NCI-H524 (cell line): ENCODE data around the gene ZIC4.

ENCODE experiments used
- DNase-seq, 2 experiments: peaks; one replicate each; lab custom pipeline; 2025; lab: John Stamatoyannopoulos, UW

ZIC4 gene

DNA sequence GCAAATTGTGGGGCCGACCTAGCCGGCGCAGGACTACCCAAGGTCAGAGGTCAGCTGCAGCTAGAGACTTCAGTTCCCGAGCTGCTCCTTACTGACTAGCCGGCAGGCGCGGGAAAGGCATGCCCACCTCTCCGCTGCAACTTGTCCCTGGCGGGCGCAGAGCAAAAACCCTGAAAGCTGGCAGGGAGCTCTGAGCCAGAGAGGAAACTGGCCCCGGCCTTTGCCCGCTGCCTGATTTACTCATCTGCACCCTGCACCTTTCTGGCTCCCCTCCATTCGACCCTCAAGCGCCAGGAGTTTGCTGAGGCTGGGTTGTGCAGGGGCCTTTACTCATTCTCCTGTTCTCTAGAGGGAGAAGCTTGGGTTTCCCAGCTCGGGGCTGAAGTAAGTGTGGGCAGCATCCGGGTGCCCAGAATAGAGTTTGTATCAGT, 1.5 kb downstream of the ZIC4 start:
- DNase-seq = no peak

DNA sequence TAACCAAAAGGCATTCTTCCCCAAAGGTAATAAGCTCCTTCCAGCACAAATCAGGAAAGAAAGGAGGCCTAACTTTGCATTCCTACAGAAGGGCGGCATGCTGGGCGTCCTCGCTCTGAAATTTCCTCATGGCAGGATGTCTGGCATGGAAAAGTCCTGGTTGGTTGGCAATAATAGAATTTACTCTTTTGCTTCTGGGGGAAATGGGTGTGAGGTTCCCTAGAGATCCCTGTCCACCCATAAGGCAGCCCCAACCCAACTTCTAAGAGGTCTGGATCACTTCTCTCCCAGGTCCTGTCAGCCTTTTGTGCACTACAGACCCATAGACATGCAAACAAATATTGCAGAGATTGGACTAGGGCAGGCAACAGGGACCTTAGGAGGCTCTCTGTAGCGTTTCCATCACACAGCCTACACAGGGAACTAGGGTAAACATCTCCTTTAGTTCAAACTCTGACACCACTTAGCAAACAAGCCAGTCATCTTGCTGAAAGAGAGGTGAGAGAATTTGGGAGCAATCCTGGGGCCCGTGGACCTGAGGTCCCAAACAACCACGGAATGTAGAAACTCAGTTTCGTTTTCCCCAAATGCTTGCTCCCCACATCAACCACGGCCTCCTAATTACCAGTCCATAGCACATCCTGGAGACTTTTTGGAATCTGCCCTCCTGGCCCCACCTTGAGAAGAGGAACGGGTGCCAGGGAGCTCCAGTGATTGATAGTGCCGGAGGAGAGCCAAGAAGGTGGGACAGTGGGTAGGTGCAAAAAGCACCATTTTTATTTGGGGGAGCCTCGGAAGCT, 2.1 kb downstream of the ZIC4 start:
- no peak for DNase-seq

DNA sequence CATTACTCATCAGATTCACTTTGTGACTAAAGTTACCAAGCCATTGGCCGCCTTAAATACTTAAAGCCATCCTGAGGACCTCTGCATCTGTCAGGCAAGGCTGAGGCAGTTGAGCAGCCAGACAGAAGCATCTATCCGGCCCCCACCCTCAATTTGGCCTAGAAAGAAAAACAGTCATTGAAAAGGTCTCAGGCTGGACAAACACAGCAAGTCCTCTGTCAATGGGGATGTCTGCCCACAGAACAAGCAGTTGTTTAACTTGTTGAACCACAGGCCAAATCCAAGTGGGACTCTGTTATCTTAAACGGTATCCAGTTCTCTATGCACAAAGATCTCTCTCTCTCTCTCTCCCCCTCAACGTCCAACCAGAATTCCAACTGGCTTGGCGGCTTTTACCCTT, 2.8 kb downstream of the ZIC4 start:
- peak in 1 of 2 experiments; percentile 62 for DNase-seq

DNA sequence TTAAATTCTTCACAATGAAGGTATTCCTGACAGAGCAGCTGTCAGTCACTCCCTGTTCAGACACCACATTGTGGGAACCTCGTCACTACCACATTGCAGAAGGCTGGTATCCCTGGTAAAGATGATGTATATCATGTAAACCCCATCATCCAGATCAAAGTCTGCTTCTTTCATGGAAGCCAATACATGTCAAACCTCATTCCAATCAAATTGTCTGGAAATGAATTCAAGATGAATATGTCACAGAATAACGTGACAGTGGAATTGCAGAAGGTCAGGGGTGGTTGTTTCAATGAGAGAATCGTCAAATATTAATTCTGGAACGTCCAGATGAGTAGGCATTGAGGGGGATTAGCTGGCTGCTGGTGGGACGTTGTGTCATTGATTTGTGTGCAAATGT, 4.2 kb downstream of the ZIC4 start:
- no peak for DNase-seq

DNA sequence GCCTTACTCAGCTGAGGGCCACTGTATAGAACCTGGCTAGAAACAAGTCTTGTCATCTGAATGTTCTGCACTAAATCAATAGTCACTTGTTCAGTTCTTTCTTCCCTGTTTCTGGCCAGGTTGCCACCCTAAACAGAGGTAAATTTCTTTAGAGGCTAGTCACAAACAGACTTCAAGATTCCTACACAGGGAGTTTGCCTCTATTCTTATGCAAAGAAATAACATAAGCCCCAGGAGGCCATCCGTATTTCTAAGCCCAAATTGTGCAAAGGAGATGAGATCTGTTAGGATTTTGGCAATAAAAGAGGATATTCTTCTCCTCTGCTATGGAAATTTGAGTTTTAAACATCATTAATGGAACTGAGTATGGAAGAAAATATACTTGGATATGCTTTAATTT, 4.9 kb downstream of the ZIC4 start:
- DNase-seq = no peak

DNA sequence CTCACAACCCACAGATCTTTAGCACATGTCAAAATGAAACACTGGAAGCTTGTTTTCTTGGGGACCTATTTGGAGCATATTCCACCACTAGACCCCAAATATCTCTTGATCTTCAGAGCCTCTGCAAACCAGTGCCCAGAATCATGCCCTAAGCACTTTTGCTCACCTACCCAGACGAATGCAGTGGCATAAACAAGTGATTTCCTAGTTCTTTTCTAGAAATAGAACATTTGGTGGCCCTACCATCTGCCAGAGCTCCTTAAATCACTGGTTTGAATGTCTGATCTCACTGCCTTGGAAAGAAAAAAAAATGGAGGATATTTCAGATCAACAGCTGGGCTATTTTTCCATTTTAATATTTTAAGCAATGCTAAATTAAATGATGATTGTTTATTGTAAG, 5.3 kb downstream of the ZIC4 start:
- DNase-seq = no peak

DNA sequence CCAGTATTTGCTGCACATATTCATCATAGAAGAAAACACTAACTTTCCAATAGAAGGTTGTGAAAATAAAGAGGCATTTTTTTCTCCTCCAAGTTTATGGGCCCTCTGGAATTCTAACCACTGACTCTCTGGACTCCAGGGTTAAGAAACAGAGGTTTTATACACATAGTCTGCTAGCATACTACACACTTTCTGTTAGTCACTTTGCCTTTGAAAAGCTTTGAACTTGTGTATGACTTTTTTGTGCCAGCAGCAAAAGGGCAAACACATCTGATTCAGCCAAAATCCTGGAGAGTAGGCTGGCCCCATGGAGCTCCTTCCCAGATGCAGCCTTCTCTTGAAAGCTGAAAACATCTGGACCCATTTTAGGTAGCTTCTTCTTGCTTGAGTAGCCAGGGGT, 6.2 kb downstream of the ZIC4 start:
- DNase-seq = no peak

DNA sequence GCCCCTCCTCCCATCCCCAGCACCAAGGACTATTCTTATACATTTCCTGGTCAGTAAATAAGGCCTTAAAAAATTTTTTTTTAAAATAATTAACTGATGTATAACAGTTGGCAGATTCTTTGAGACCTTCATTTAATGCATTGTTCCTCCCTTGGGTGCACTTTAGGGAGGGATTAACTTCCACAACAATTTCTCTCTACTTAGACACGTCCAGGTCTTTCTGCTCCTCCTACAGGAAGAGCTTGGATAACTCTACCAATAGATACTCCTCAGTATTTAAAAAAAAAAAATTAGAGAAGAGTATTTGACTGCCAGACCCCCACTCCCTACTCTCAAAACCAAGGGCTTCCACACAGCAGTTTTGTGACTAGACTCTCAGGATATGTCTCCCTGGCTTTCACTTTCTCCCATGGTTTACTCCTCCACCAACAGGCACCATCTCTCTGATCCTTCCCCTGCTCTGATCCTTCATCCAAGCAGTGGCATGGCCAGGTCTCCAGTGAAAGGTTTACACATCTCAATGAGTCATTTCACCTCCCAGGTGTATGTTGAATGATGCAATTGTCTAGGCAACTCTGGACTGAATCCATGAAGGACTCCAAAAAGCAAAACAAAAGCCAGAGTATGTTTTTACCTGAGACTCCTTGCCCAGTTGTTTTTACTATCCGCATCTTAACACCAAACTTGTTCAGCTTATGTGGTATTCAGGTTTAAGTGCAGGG, 7.4 kb downstream of the ZIC4 start:
- peak in 1 of 2 experiments; percentile 39 for DNase-seq

DNA sequence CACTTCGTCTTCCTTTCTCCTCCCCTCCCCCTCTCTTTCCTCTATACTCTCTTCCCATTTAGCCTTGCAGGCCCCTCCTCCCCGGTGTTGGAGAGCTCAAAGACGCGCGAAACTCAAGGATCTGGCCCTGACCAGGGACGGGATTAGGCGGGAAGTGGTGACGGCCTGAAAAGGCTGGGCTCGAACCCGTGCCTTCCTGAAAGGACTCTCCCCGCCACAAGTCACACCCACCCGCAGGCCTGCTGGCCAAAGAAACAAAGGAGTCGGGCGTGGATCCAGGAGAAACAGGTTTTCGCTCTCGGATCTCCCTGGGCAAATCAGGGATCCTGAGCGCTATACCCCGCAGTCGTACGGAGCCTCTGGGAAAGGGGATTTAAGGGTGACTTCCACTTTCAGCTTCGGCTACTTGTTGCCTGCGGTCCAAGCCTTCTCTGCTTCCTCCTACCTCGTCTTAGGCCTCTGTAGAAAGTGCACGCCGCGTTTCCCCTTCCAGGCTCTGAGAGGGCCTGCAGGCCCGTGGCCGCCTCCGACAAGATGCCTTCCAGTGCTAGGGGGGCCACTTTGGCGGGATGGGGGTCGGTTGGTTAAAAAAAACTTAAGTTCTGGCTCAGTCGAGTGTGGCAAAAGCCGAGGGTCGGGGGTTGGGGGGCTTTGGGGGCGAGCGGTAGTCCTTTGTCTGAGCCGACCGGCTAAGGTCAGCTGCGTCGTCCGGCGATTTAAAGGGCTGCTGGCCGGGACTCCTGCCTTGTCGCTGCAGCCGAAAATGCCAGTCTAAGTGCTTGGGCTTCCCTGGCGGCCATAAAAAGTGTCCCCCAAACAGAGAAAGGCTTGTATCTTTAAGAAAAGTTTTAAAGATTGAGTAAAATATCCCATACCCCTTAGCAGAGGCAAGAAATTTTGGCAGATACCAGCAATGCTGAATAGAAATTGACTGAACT, 8.2 kb downstream of the ZIC4 start:
- no peak for DNase-seq

DNA sequence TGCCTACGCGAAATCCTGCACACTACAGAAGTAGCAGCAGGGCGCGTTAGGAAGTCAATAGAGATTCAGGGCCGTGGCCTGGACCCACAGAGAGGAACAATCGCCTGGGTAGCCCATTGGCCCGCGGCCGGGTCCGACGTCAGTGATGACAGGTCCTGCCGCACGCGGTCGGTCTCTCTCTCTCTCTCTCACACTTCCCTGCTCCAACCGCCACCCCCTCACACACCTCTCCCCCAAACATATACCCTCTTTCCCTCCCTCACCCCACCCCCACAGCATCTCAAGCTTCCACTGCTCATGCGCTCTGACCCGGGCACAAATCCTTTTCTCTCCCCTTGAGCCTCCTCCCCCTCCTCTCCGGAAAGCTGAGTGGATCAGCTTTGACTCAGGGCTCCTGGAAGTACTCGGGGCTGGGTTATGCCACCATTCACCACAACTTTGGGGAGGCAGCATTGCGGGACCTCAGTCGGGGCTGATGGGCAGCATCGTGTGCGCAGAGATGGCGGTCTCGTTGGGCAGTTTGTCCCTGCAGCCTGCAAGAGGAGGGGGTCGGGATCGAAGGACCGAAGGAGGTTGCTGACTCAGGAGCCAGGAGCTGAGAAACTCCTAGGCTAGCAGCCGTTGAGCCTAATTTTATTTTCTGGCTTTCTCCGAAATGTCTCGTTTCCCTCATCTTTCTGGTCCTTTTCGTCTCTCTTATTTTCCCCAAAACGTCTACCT, 9.0 kb downstream of the ZIC4 start:
- no peak for DNase-seq

DNA sequence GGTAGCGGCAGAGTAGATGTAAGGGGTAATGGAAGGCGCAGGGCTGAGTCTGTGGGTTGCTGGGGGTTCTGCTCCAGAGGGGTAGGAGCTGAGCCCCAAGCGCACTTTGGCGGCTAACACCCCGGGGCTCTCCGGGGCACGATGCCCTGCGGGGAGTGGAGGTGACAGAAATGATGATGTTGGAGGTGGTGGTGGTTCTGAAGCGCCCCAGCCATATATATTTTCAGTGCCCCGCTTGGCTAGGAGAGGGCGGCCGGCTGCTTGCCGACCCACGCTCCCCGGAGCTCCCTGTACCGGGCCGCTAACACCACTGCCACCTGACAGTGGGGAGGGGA, 9.7 kb downstream of the ZIC4 start:
- DNase-seq = no peak

DNA sequence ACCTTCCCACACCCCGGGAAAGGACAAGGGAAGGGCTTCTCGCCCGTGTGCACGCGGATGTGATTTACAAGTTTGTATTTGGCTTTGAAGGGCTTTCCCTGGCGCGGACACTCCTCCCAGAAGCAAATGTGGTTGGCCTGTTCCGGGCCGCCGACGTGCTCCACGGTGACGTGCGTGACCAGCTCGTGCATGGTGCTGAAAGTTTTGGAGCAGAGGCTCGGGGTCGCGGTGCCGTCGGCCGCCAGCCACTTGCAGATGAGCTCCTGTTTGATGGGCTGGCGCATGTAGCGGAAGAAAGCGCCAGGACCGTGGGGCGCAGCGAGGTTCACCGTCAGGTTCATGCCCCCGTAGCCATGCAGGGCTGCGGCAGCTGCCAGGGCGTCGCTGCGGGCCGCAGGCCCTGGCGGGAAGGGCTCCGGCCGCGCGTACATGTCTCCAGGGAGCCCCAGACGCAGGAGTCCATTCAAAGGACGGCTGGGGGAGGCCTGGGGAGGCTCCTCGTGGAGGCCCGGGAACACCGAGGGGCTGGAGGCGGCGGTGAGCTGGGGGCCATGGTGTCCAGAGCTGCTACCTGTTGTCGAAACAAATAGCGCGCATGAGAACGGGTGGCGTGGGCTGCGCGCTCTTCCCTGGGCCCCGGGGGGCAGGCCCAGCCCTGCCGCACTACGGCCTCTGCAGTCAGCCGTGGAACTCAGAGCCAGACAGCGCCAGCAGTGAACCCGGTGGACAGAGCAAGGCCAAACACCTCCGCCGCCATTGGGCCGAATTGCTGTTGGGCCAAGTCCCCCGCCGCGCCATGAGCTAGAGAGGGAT, 10.2 kb downstream of the ZIC4 start:
- no peak for DNase-seq

DNA sequence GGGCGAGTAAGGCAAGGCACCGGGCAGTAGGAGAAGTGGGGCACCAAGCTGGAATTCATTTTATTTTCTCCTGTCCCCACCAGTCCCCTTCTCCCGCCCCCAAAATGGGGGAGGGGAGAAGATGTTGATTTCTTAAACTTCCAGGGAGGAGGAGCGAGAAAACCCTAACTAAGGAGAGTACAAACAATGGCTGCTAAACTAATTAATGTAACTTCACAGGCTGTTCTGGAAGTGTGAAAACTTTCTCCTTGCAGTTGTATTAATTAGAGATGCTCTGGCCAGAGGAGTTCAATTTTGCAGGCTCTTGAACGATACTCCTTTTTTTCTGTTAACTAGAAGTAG, 11.5 kb downstream of the ZIC4 start:
- DNase-seq = peak in 1 of 2 experiments; percentile 25

DNA sequence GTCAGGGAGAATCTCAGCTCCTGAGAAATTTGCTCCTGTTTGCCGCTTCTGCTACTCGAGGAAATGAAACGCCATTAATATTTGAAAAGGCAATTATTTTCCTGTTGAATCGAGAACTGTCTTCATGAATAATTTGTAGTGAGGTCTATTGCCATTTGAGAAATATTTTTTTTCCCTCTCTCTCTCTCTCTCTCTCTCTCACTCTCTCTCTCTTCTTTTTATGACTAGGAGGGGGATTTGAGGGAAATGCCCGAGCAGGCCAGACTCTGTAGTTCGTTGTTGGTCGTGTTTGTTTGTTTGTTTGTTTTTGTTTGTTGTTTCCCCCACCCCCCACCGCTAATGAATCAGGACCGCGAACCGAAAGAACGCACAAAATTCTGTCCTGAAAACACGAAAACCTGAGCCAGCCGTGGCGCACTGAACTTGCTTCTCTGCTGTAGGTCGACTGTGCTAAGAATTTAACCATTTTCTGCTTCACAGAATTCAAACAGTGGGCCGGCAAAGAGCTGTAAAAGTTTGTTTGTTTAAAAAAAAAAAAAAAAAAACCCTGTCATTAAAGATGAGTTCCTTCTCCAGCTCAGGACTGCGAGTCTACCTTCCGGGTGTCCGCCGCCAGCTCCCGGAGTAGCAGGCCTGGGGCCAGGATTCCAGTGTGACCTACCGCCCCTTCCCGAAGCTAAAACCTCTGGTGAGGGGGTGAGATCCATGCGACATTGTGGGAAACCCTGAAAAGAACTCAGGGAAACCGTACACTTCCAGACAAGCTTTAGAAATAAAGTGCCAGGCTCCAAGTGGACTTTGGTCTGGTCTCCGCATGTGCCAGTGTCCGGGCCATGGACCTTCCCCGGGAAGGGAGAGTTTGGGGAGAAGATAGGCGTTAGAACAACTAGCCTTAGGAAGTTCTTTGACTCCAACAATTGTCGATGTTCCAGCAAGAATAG, 12.1 kb downstream of the ZIC4 start:
- DNase-seq = peak in 1 of 2 experiments; percentile 40

DNA sequence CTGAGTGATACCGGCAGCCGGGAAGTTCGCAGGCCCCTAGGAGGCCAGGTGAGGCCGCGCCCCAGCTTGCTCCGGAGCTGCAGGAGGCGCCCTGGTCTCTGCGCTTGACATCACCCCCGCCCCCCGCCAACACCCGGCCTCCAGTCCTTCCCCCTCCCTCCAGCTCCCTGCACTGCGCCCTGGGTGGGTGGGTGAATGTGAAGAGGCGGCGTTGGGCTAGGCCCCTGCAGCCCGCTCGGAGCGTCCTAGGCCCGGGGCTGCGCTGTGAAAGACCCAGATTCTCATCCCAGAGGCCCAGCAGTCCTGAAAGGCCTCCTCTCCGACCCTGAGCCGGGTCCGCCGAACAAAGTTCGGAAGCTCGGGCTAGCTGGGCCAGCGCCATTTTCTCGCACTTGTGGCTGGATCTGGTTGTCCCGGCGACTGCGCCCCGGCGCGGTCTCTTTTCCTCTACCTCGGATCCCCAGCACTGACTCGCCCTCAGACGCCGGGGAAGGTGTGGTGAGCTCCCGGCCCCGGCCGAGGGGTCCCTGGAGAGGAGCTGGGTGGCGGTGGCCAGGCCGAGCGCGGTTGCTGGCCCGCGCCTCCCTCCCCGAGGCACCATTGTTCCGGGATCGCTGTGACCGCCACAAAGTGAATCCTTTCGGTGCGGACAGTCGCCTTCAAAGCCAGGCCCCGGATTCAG, 12.9 kb downstream of the ZIC4 start:
- peak; percentile 81 to 85 for DNase-seq

DNA sequence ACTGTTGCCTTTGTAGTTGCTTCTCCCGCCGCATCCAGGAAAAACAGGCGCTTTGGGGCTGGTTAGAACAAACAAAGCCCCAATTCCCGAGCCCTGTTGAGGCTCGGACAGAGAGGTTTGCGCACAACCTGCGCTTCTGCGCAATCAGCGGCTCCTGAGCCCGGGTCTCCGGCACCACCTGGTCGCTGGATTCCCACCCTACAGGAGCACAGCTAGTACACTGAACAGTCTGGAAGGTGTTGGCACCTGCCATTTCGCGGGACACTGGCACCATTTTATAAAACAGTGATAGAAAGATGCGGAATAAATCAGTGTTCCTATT, 13.8 kb downstream of the ZIC4 start:
- peak; percentile 87 to 89 for DNase-seq

DNA sequence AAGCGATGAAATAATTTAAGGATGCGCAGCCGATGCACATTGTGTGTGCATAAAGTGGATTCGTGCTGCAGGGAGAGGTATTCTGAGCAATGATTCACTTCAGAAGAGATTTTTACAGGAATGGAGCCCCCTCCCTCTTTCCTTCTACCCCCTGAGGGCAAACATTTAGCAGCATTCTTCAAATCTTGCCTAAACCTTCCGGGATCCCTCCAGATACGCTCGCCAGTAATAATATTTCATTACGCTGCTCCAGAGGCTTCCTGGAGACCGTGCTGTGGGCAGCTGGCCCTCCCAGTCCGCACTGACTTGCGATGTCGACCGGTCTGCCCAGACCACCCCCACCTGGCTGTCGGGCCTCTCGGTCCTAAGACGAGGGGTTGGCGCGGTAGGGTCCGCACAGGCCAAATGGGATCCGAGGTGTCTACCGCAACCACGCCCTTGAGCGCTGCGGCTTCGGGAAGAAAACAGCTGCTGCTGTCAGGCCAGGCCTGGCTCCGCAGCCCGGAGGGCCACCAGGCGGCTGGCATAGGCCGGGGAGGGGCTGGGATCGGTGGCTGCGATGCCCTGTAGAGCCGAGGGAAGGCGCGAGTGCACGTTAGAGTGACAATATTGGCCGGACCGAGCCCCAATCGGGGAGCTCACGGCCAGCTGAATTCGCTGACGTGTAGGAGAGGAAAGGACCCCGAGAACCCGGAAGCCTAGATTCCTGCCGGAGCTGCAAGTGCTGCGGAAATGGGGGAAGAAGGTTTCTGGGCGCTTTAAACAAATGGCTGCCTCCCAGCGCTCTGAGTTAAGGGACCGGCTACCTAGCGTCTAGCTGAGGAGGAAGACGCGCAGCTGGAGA, 14.3 kb downstream of the ZIC4 start:
- DNase-seq = peak; percentile 97 to 98
